Cardiac fibroblast (primary cell): ENCODE results near the gene VARS1.
A peak's percentile ranks its signal among the peaks of the same experiment; 100 is the strongest.
"Not testable (repeated sequence)": the region's sequence is repeated elsewhere in the genome, so short reads cannot be mapped to it uniquely, and the experiment has no call there.

Experiments used
- DNase-seq, 2 donors: peaks; one replicate each; pipeline versions ENCODE4 v3.0.0 to v3.0.0-alpha.2; 2010; ENCODE audit warnings: low read depth in 2 of 2
- H3K4me3 ChIP-seq, 2 donors: replicated peaks in 1 of 2; 1 replicate in 1 of 2; 2 replicates in 1 of 2; pipeline ENCODE4 v1.5.1; 2011; ENCODE audit warnings: low read depth in 2 of 2, low read length in 2 of 2, mild to moderate bottlenecking in 2 of 2, moderate library complexity in 1 of 2
- CTCF ChIP-seq: IDR thresholded peaks from one replicate; pipeline ENCODE4 v1.5.1; 2011; ENCODE audit warnings: low read depth, mild to moderate bottlenecking, low read length, inconsistent platforms

Gene VARS1

GRCh38 chr6:31813465-31813849 is 17.9 kb upstream of the VARS1 start:
- no peak for TF ChIP-seq CTCF
- DNase-seq, result no peak
- H3K4me3 ChIP-seq, result no peak overlapping the region

GRCh38 chr6:31811645-31812044 is 16.1 kb upstream of the VARS1 start:
- no peak for DNase-seq
- H3K4me3 ChIP-seq, result no peak overlapping the region
- TF ChIP-seq CTCF, result no peak

GRCh38 chr6:31808599-31808998 is 13.0 kb upstream of the VARS1 start:
- not testable (repeated sequence) for DNase-seq

GRCh38 chr6:31806470-31807272 is 11.1 kb upstream of the VARS1 start, which contains the start of gene LSM2:
Gene LSM2 (minus strand): TSS chr6:31806966. CDS start chr6:31806757, 209 bp downstream.
- TF ChIP-seq CTCF, result no peak
- H3K4me3 ChIP-seq, result peak within 1 kb of the TSS; percentile 65 to 82
- peak; percentile 97 to 98 for DNase-seq

More at GRCh38 chr6:31808599-31808998, 13.0 kb upstream of the VARS1 start:
- H3K4me3 ChIP-seq, result not testable (repeated sequence)

- H3K4me3 ChIP-seq, result peak overlapping the region; percentile 65 to 82
- TF ChIP-seq CTCF, result no peak
- no peak for DNase-seq
Observed at GRCh38 chr6:31805939-31806469, 10.5 kb upstream of the VARS1 start.

GRCh38 chr6:31801031-31801927 is 5.7 kb upstream of the VARS1 start:
- H3K4me3 ChIP-seq, DNase-seq: not testable (repeated sequence)

GRCh38 chr6:31799781-31800180 is 4.2 kb upstream of the VARS1 start:
- no peak overlapping the region for H3K4me3 ChIP-seq
- no peak for TF ChIP-seq CTCF
- peak in 1 of 2 donors; percentile 10 for DNase-seq
